ENCODE data around the gene TVP23A.
"Not testable (repeated sequence)": the region's sequence is repeated elsewhere in the genome, so short reads cannot be mapped to it uniquely, and the experiment has no call there.

Gene TVP23A

GRCh38 chr16:10799736-10800135, 18.9 kb downstream of the TVP23A start:
- no peaks in the 10 kb centered on the region for H3K4me1 ChIP-seq (ENCODE audit: control insufficient read depth, insufficient read depth, low read length)
- no peaks in the 10 kb centered on the region for H3K9me3 ChIP-seq (ENCODE audit: control insufficient read depth in 2 of 2, low read length in 2 of 2)
- H3K27me3 ChIP-seq (ENCODE audit: control insufficient read depth in 1 of 2, insufficient read depth in 2 of 2, low read length in 2 of 2), result no peaks in the 10 kb centered on the region
- no peaks in the 10 kb centered on the region for H3K36me3 ChIP-seq (ENCODE audit: control insufficient read depth in 2 of 2, insufficient read depth in 2 of 2, low read length in 2 of 2)
- H3K27ac ChIP-seq (ENCODE audit: low read length), result no peak overlapping the region
- H3K9ac ChIP-seq (ENCODE audit: low read length in 2 of 2), result no peak overlapping the region
- no peak overlapping the region for H3K4me3 ChIP-seq (ENCODE audit: low read length in 2 of 2)

- Histone ChIP-seq H3K9me3 (ENCODE audit: control insufficient read depth in 2 of 2, low read length in 2 of 2) (no peaks in the 10 kb centered on the region), H3K27ac (ENCODE audit: low read length) (no peak overlapping the region), H3K4me1 (ENCODE audit: control insufficient read depth, insufficient read depth, low read length) (no peaks in the 10 kb centered on the region), H3K36me3 (ENCODE audit: control insufficient read depth in 2 of 2, insufficient read depth in 2 of 2, low read length in 2 of 2) (no peaks in the 10 kb centered on the region), H3K4me3 (ENCODE audit: low read length in 2 of 2) (no peak overlapping the region), H3K9ac (ENCODE audit: low read length in 2 of 2) (no peak overlapping the region), H3K27me3 (ENCODE audit: control insufficient read depth in 1 of 2, insufficient read depth in 2 of 2, low read length in 2 of 2) (no peaks in the 10 kb centered on the region)
These were observed 27.5 kb downstream of the TVP23A start for GRCh38 chr16:10791048-10791447.

DNA sequence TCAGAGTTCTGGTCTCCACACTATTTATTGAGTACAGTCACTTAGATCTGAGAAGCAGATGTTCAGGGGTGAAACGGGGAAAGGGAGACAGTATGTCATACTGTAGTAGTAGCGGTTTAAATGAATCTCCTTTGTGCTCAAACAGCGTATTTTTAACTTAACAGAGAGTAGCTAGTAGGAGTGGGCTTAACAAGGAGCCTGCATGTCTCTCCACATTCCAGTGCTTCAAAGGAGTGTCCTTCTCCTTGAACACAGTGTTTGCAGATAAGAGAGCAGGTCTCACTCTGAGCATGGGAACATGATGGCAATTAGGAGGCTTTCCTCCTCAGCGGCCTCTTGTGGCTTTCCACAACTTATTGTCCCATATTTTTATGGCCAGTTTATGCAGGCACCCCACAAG, 30.0 kb downstream of the TVP23A start:
- not testable (repeated sequence) for H3K27me3 ChIP-seq (ENCODE audit: control insufficient read depth in 1 of 2, insufficient read depth in 2 of 2, low read length in 2 of 2); H3K4me3 ChIP-seq (ENCODE audit: low read length in 2 of 2); H3K9me3 ChIP-seq (ENCODE audit: control insufficient read depth in 2 of 2, low read length in 2 of 2); H3K9ac ChIP-seq (ENCODE audit: low read length in 2 of 2); H3K36me3 ChIP-seq (ENCODE audit: control insufficient read depth in 2 of 2, insufficient read depth in 2 of 2, low read length in 2 of 2); H3K4me1 ChIP-seq (ENCODE audit: control insufficient read depth, insufficient read depth, low read length); H3K27ac ChIP-seq (ENCODE audit: low read length)

DNA sequence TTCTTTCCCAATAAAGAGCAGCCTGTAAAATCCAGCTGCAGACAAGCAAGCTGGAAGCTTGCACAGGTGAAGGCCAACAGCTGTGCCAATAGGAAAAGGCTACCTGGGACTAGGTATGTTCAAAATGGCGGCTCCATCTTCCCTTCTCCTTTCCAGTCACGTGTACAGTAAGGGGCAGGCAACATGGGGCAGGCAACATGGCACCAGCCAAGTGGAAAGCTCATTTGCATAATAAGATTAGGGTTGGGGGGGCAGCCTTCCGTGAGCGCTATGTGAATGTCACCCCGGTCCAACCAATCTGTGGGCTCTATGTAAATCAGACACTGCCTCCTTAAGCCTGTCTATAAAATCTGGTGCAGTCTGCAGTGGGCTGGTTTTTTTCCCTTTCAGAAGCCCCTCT, 31.3 kb downstream of the TVP23A start:
- no peak overlapping the region for H3K27ac ChIP-seq (ENCODE audit: low read length)
- no peaks in the 10 kb centered on the region for H3K27me3 ChIP-seq (ENCODE audit: control insufficient read depth in 1 of 2, insufficient read depth in 2 of 2, low read length in 2 of 2)
- no peaks in the 10 kb centered on the region for H3K4me1 ChIP-seq (ENCODE audit: control insufficient read depth, insufficient read depth, low read length)
- H3K9ac ChIP-seq (ENCODE audit: low read length in 2 of 2), result no peak overlapping the region
- H3K4me3 ChIP-seq (ENCODE audit: low read length in 2 of 2), result no peak overlapping the region
- H3K36me3 ChIP-seq (ENCODE audit: control insufficient read depth in 2 of 2, insufficient read depth in 2 of 2, low read length in 2 of 2), result no peaks in the 10 kb centered on the region
- H3K9me3 ChIP-seq (ENCODE audit: control insufficient read depth in 2 of 2, low read length in 2 of 2), result no peaks in the 10 kb centered on the region

- Histone ChIP-seq H3K9me3 (ENCODE audit: control insufficient read depth in 2 of 2, low read length in 2 of 2) (no peaks in the 10 kb centered on the region), H3K4me3 (ENCODE audit: low read length in 2 of 2) (no peak overlapping the region), H3K9ac (ENCODE audit: low read length in 2 of 2) (no peak overlapping the region), H3K36me3 (ENCODE audit: control insufficient read depth in 2 of 2, insufficient read depth in 2 of 2, low read length in 2 of 2) (no peaks in the 10 kb centered on the region), H3K4me1 (ENCODE audit: control insufficient read depth, insufficient read depth, low read length) (no peaks in the 10 kb centered on the region), H3K27me3 (ENCODE audit: control insufficient read depth in 1 of 2, insufficient read depth in 2 of 2, low read length in 2 of 2) (no peaks in the 10 kb centered on the region), H3K27ac (ENCODE audit: low read length) (no peak overlapping the region)
These were observed 36.0 kb downstream of the TVP23A start for GRCh38 chr16:10782628-10783027.

DNA sequence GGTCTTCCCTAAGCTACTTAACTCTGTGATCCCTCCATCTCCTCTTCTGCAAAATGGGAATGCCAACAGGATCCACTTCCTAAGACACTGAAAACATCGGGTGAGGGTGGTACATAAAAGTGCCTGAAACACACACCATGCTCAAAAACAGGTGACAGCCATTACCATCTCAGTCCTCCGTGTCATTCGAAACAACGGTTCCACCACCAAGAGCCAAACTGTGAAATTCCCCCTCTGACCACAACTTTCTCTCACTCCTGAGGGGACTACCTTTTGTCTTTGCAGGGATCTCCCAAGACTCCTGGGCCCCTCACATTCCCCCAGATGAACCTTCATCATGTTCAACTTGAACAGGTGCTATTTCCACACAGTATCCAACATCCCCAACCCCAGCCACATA, 38.0 kb downstream of the TVP23A start:
- no peaks in the 10 kb centered on the region for H3K9me3 ChIP-seq (ENCODE audit: control insufficient read depth in 2 of 2, low read length in 2 of 2)
- H3K27me3 ChIP-seq (ENCODE audit: control insufficient read depth in 1 of 2, insufficient read depth in 2 of 2, low read length in 2 of 2), result no peaks in the 10 kb centered on the region
- H3K27ac ChIP-seq (ENCODE audit: low read length), result no peak overlapping the region
- H3K4me1 ChIP-seq (ENCODE audit: control insufficient read depth, insufficient read depth, low read length), result no peaks in the 10 kb centered on the region
- H3K4me3 ChIP-seq (ENCODE audit: low read length in 2 of 2), result no peak overlapping the region
- no peak overlapping the region for H3K9ac ChIP-seq (ENCODE audit: low read length in 2 of 2)
- no peaks in the 10 kb centered on the region for H3K36me3 ChIP-seq (ENCODE audit: control insufficient read depth in 2 of 2, insufficient read depth in 2 of 2, low read length in 2 of 2)

DNA sequence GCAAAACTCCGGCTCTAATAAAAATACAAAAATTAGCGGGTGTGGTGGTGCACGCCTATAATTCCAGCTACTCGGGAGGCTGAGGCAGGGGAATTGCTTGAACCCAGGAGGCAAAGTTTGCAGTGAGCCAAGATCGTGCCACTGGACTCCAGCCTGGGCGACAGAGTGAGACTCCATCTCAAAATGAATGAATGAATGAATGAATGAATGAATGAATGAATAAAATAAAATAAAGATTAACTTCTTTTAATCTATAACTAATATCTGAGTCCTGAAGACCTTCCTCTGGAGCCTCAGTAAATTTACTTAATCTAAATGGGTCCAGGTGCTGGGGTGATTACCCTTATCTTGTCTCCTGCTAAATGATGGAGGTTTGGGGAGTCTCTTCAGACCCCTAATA, 38.7 kb downstream of the TVP23A start:
- not testable (repeated sequence) for H3K36me3 ChIP-seq (ENCODE audit: control insufficient read depth in 2 of 2, insufficient read depth in 2 of 2, low read length in 2 of 2); H3K9ac ChIP-seq (ENCODE audit: low read length in 2 of 2); H3K9me3 ChIP-seq (ENCODE audit: control insufficient read depth in 2 of 2, low read length in 2 of 2); H3K4me1 ChIP-seq (ENCODE audit: control insufficient read depth, insufficient read depth, low read length); H3K27ac ChIP-seq (ENCODE audit: low read length); H3K27me3 ChIP-seq (ENCODE audit: control insufficient read depth in 1 of 2, insufficient read depth in 2 of 2, low read length in 2 of 2); H3K4me3 ChIP-seq (ENCODE audit: low read length in 2 of 2)

GRCh38 chr16:10777356-10777755, 41.2 kb downstream of the TVP23A start:
- Histone ChIP-seq H3K4me3 (ENCODE audit: low read length in 2 of 2) (no peak overlapping the region), H3K9me3 (ENCODE audit: control insufficient read depth in 2 of 2, low read length in 2 of 2) (no peaks in the 10 kb centered on the region), H3K4me1 (ENCODE audit: control insufficient read depth, insufficient read depth, low read length) (no peaks in the 10 kb centered on the region), H3K9ac (ENCODE audit: low read length in 2 of 2) (no peak overlapping the region), H3K27ac (ENCODE audit: low read length) (no peak overlapping the region), H3K36me3 (ENCODE audit: control insufficient read depth in 2 of 2, insufficient read depth in 2 of 2, low read length in 2 of 2) (no peaks in the 10 kb centered on the region), H3K27me3 (ENCODE audit: control insufficient read depth in 1 of 2, insufficient read depth in 2 of 2, low read length in 2 of 2) (no peaks in the 10 kb centered on the region)

DNA sequence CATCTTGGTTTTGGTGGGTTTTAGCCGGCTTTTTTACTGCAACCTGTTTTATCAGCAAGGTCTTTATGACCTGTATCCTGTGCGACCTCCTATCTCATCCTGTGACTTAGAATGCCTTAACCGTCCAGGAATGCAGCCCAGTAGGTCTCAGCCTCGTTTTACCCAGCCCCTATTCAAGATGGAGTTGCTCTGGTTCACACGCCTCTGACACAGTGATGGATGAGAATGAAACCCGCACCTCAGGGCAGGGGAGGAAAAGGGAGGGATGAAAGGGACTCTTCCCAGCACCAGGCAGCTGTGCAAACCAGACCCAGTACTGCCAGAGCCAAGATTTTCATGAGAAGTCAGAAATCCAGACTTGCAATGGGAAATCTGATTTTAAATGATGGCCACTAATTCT, 41.7 kb downstream of the TVP23A start:
- not testable (repeated sequence) for H3K9me3 ChIP-seq (ENCODE audit: control insufficient read depth in 2 of 2, low read length in 2 of 2); H3K4me3 ChIP-seq (ENCODE audit: low read length in 2 of 2); H3K9ac ChIP-seq (ENCODE audit: low read length in 2 of 2); H3K4me1 ChIP-seq (ENCODE audit: control insufficient read depth, insufficient read depth, low read length); H3K36me3 ChIP-seq (ENCODE audit: control insufficient read depth in 2 of 2, insufficient read depth in 2 of 2, low read length in 2 of 2); H3K27me3 ChIP-seq (ENCODE audit: control insufficient read depth in 1 of 2, insufficient read depth in 2 of 2, low read length in 2 of 2); H3K27ac ChIP-seq (ENCODE audit: low read length)

- H3K27me3 ChIP-seq (ENCODE audit: control insufficient read depth in 1 of 2, insufficient read depth in 2 of 2, low read length in 2 of 2), result no peaks in the 10 kb centered on the region
- no peaks in the 10 kb centered on the region for H3K9me3 ChIP-seq (ENCODE audit: control insufficient read depth in 2 of 2, low read length in 2 of 2)
- no peaks in the 10 kb centered on the region for H3K4me1 ChIP-seq (ENCODE audit: control insufficient read depth, insufficient read depth, low read length)
- no peak overlapping the region for H3K4me3 ChIP-seq (ENCODE audit: low read length in 2 of 2)
- H3K36me3 ChIP-seq (ENCODE audit: control insufficient read depth in 2 of 2, insufficient read depth in 2 of 2, low read length in 2 of 2), result no peaks in the 10 kb centered on the region
- no peak overlapping the region for H3K9ac ChIP-seq (ENCODE audit: low read length in 2 of 2)
- no peak overlapping the region for H3K27ac ChIP-seq (ENCODE audit: low read length)
These were observed 42.3 kb downstream of the TVP23A start for GRCh38 chr16:10776280-10776679.

DNA sequence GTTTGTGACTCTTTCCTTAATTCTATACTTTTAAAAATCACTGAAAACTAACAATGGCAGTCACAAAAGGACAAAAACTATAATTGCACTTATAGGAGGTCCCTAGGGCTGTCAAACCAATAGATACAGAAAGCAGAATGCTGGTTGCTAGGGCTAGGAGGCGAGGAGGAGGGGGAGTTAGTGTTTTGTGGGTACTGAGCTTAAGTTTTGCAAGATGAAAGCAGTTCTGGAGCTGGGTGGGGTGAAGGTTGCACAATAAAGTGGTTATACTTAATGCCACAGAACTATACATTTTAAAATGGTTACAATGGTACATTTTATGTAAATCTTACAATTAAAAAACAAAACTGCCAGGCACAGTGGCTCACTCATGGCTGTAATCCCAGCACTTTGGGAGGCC, 47.7 kb downstream of the TVP23A start:
- Histone ChIP-seq H3K27me3 (ENCODE audit: control insufficient read depth in 1 of 2, insufficient read depth in 2 of 2, low read length in 2 of 2) (no peaks in the 10 kb centered on the region), H3K9ac (ENCODE audit: low read length in 2 of 2) (no peak overlapping the region), H3K27ac (ENCODE audit: low read length) (no peak overlapping the region), H3K9me3 (ENCODE audit: control insufficient read depth in 2 of 2, low read length in 2 of 2) (no peaks in the 10 kb centered on the region), H3K4me3 (ENCODE audit: low read length in 2 of 2) (no peak overlapping the region), H3K36me3 (ENCODE audit: control insufficient read depth in 2 of 2, insufficient read depth in 2 of 2, low read length in 2 of 2) (peaks cover 6 to 18% of the 10 kb centered on the region in 2 donors), H3K4me1 (ENCODE audit: control insufficient read depth, insufficient read depth, low read length) (no peaks in the 10 kb centered on the region)

GRCh38 chr16:10769381-10769780, 49.2 kb downstream of the TVP23A start:
- Histone ChIP-seq H3K27me3 (ENCODE audit: control insufficient read depth in 1 of 2, insufficient read depth in 2 of 2, low read length in 2 of 2) (no peaks in the 10 kb centered on the region), H3K4me3 (ENCODE audit: low read length in 2 of 2) (no peak overlapping the region), H3K9me3 (ENCODE audit: control insufficient read depth in 2 of 2, low read length in 2 of 2) (no peaks in the 10 kb centered on the region), H3K4me1 (ENCODE audit: control insufficient read depth, insufficient read depth, low read length) (no peaks in the 10 kb centered on the region), H3K36me3 (ENCODE audit: control insufficient read depth in 2 of 2, insufficient read depth in 2 of 2, low read length in 2 of 2) (peaks cover 9 to 24% of the 10 kb centered on the region in 2 donors), H3K27ac (ENCODE audit: low read length) (no peak overlapping the region), H3K9ac (ENCODE audit: low read length in 2 of 2) (no peak overlapping the region)

Measured in stomach smooth muscle (tissue), 2 donors.